PC-9 (cell line): Measurements from ENCODE around the gene TAS2R14.

Experiments
- EZH2 ChIP-seq: fragments of 200-600 bp; sonication (generic); IDR thresholded peaks from 2 replicates; pipeline ENCODE4 v1.8.0; 2017; ENCODE audit warnings: antibody characterized with exemption, low read depth
- TF ChIP-seq, protein P1 (sequence below): fragments of 200-600 bp; sonication (generic); conservative IDR thresholded peaks from 2 replicates; pipeline ENCODE4 v1.6.1; 2017; ENCODE audit warnings: mixed run types, antibody characterized with exemption, mild to moderate bottlenecking, moderate library complexity

DNA sequence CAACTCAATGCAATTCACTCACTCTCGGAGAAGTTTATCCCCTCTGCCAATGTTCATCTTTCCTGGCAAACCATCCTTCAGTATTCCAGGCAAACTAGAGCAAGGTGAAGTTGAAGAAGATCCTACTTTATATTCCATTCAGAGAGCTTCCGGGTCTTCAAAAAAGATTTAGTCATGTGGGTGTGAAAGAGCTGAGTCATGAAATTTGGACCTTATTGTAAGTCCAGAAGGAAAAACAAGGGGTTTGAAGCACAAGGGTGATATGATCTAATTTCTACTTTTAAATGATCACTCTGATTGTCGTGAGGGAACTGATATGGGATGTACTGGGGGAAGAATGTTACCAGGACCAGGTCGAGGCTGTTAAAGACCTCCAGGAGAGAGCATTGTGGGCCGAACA lies 12.8 kb downstream of the TAS2R14 start:
- TF ChIP-seq, protein P1, sequence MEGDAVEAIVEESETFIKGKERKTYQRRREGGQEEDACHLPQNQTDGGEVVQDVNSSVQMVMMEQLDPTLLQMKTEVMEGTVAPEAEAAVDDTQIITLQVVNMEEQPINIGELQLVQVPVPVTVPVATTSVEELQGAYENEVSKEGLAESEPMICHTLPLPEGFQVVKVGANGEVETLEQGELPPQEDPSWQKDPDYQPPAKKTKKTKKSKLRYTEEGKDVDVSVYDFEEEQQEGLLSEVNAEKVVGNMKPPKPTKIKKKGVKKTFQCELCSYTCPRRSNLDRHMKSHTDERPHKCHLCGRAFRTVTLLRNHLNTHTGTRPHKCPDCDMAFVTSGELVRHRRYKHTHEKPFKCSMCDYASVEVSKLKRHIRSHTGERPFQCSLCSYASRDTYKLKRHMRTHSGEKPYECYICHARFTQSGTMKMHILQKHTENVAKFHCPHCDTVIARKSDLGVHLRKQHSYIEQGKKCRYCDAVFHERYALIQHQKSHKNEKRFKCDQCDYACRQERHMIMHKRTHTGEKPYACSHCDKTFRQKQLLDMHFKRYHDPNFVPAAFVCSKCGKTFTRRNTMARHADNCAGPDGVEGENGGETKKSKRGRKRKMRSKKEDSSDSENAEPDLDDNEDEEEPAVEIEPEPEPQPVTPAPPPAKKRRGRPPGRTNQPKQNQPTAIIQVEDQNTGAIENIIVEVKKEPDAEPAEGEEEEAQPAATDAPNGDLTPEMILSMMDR = no peak
- no peak for TF ChIP-seq EZH2
